B cell (primary cell): ENCODE data around the gene ZNRF2. TPM values are rescaled to one million over a fixed set of nuclear protein-coding genes. Genes with fewer than 3 reads are reported as not detected.

Experiments used
- ATAC-seq: fragments of 200-7000 bp; cut with Tn5 transposase; one replicate; pipeline ENCODE4 v1.10.0; 2021; ENCODE audit warnings: low read depth, mild to moderate bottlenecking, moderate number of reproducible peaks, moderate library complexity
- CTCF ChIA-PET: fragments of 350-600 bp; sonication (Branson Sonifier 250); formaldehyde crosslinking; loops from one replicate; lab custom pipeline; 2021; ENCODE audit warnings: antibody characterized with exemption, inconsistent platforms; lab: Charles Lee
- POLR2A ChIA-PET: fragments of 350-600 bp; sonication (Branson Sonifier 250); formaldehyde crosslinking; loops from one replicate; lab custom pipeline; 2021; ENCODE audit warnings: antibody characterized with exemption; lab: Charles Lee
- DNase-seq: peaks from one replicate; pipeline ENCODE4 v3.0.0; 2013
- H2AFZ ChIP-seq: 2 replicates; pipeline ENCODE4 v1.6.1; 2012; ENCODE audit warnings: mild to moderate bottlenecking, low read depth, low read length; ENCODE audit not compliant: insufficient read depth, poor library complexity, severe bottlenecking
- H3K27ac ChIP-seq, 2 donors: 1 replicate in 1 of 2; 2 replicates in 1 of 2; pipeline ENCODE4 v1.5.1; 2012 to 2013; ENCODE audit warnings: low read length in 2 of 2, mild to moderate bottlenecking in 2 of 2, moderate library complexity in 1 of 2
- H3K27me3 ChIP-seq, 4 experiments: fragments of 200-600 bp in 1 of 4; sonication (generic) in 1 of 4; replicated peaks in 1 of 4; 1 replicate in 2 of 4; 2 replicates in 2 of 4; pipeline versions ENCODE4 v1.6.1 to v1.7.0; 2013 to 2016; ENCODE audit warnings: low read length in 3 of 4, mild to moderate bottlenecking in 2 of 4, mixed read lengths in 1 of 4, moderate library complexity in 1 of 4; ENCODE audit not compliant: insufficient read depth in 4 of 4, control insufficient read depth in 3 of 4; ENCODE audit errors: control extremely low read depth in 1 of 4
- H3K36me3 ChIP-seq, 2 experiments: replicated peaks in 1 of 2; 1 replicate in 1 of 2; 2 replicates in 1 of 2; pipeline versions ENCODE4 v1.6.1 to v1.7.1; 2013; ENCODE audit warnings: low read length in 1 of 2; ENCODE audit not compliant: insufficient read depth in 2 of 2, control insufficient read depth in 1 of 2; ENCODE audit errors: control extremely low read depth in 1 of 2, extremely low read depth in 1 of 2
- H3K4me1 ChIP-seq, 2 donors: fragments of 200-600 bp in 1 of 2; sonication (generic) in 1 of 2; 1 replicate in 1 of 2; 2 replicates in 1 of 2; pipeline versions ENCODE4 v1.5.1 to v1.6.1; 2013 to 2017; ENCODE audit warnings: low read length in 2 of 2; ENCODE audit not compliant: control insufficient read depth in 2 of 2, insufficient read depth in 2 of 2
- H3K4me2 ChIP-seq: replicated peaks from 2 replicates; pipeline ENCODE3; 2012; ENCODE audit warnings: mild to moderate bottlenecking, low read depth, low read length; ENCODE audit not compliant: poor library complexity, severe bottlenecking
- H3K4me3 ChIP-seq, 5 experiments: fragments of 200-600 bp in 1 of 5; sonication (generic) in 1 of 5; 1 replicate in 3 of 5; 2 replicates in 2 of 5; pipeline versions ENCODE4 v1.5.1 to v1.7.0; 2011 to 2016; ENCODE audit warnings: low read length in 4 of 5, mild to moderate bottlenecking in 4 of 5, low read depth in 2 of 5, control low read depth in 1 of 5, moderate library complexity in 1 of 5; ENCODE audit not compliant: insufficient read depth in 1 of 5; ENCODE audit errors: control extremely low read depth in 1 of 5, extremely low read depth in 1 of 5
- H3K79me2 ChIP-seq: fragments of 200-600 bp; sonication (generic); one replicate; pipeline ENCODE4 v1.6.0; 2016; ENCODE audit warnings: low read length; ENCODE audit not compliant: control insufficient read depth, insufficient read depth
- H3K9ac ChIP-seq: fragments of 200-600 bp; sonication (generic); 2 replicates; pipeline ENCODE4 v1.6.1; 2017; ENCODE audit warnings: mild to moderate bottlenecking, low read length, moderate library complexity
- H3K9me3 ChIP-seq, 3 donors: one replicate each; pipeline versions ENCODE4 v1.6.1 to v1.7.1; 2013; ENCODE audit warnings: low read length in 2 of 3; ENCODE audit not compliant: control insufficient read depth in 2 of 3, insufficient read depth in 1 of 3; ENCODE audit errors: control extremely low read depth in 1 of 3
- H4K20me1 ChIP-seq: 2 replicates; pipeline ENCODE4 v1.6.0; 2012; ENCODE audit warnings: mild to moderate bottlenecking, low read length; ENCODE audit not compliant: insufficient read depth, control insufficient read depth, poor library complexity, severe bottlenecking
- H3K27ac Mint-ChIP-seq: one replicate; pipeline ENCODE4 v1.8.0; 2021; ENCODE audit warnings: mixed read lengths
- H3K27me3 Mint-ChIP-seq: one replicate; pipeline ENCODE4 v1.8.0; 2021; ENCODE audit warnings: mixed read lengths
- H3K4me1 Mint-ChIP-seq: one replicate; pipeline ENCODE4 v1.8.0; 2021; ENCODE audit warnings: mixed read lengths
- H3K4me3 Mint-ChIP-seq: one replicate; pipeline ENCODE4 v1.8.0; 2021; ENCODE audit warnings: mixed read lengths
- H3K9me3 Mint-ChIP-seq: one replicate; pipeline ENCODE4 v1.8.0; 2022; ENCODE audit warnings: mixed read lengths; ENCODE audit not compliant: insufficient read depth
- CTCF ChIP-seq: fragments of 200-600 bp; IDR thresholded peaks from one replicate; pipeline ENCODE4 v1.8.0; 2022; ENCODE audit warnings: antibody characterized with exemption, mild to moderate bottlenecking
- EZH2 ChIP-seq: IDR thresholded peaks from 2 replicates; pipeline ENCODE4 v1.6.1; 2012; ENCODE audit warnings: borderline replicate concordance, low read depth, mild to moderate bottlenecking, moderate library complexity, low read length; ENCODE audit not compliant: insufficient read depth, poor library complexity, severe bottlenecking
- WGBS: methylation state at CpG from one replicate; pipeline ENCODE4 v1.1.5; 2013; ENCODE audit warnings: missing lambda C conversion rate; ENCODE audit not compliant: insufficient coverage; 5-methylcytosine and 5-hydroxymethylcytosine counted together
- intact Hi-C: fragments of 100-400 bp; cut with micrococcal nuclease; formaldehyde crosslinking; loops from one replicate; pipeline ENCODE4 v1.10.0; 2022
- polyA plus RNA-seq: library from polyadenylated mRNA; depleted of rRNA; stranded (reverse); fragments of >200 nt; gene quantifications from 2 replicates; pipeline ENCODE4 v1.2.3, GENCODE V29; 2012
- total RNA-seq, 2 donors: library from RNA; stranded (reverse); fragments of 120-200 nt in 1 of 2; gene quantifications; 1 replicate in 1 of 2; 2 replicates in 1 of 2; pipeline versions ENCODE4 v1.2.3 to v1.2.4, GENCODE V29; 2013 to 2022

The ZNRF2 gene
- total and polyA plus RNA-seq, 2 donors (not counting 1 experiment from before 2014, with no cell fraction given) = 6.4 to 32.0 TPM

GRCh38 chr7:30303312-30304039 lies 19.1 kb downstream of the ZNRF2 start:
- ATAC-seq (no peak), DNase-seq (no peak)
- H3K36me3 ChIP-seq = no peaks in the 10 kb centered on the region
- CTCF ChIA-PET = no interaction called here
- H3K27me3 ChIP-seq = no peaks in the 10 kb centered on the region
- H3K9me3 ChIP-seq = peaks cover 0 to 7% (median 2%) of the 10 kb centered on the region in 3 donors
- Mint-ChIP-seq H3K27me3 (no peaks in the 10 kb centered on the region), H3K4me1 (peaks cover 71% of the 10 kb centered on the region), H3K9me3 (no peaks in the 10 kb centered on the region), H3K4me3 (no peak overlapping the region), H3K27ac (no peak overlapping the region)
- TF ChIP-seq EZH2 (no peak), CTCF (no peak)
- POLR2A ChIA-PET = no interaction called here
- H4K20me1 ChIP-seq = peaks cover 77% of the 10 kb centered on the region
- no CpG with 5 or more reads among the region's 1 CpG for WGBS
- no peak overlapping the region for H3K27ac ChIP-seq
- H3K79me2 ChIP-seq = peaks cover 100% of the 10 kb centered on the region
- H3K9ac ChIP-seq = no peak overlapping the region
- intact Hi-C loops = no loop called here
- no peak overlapping the region for H3K4me3 ChIP-seq
- peaks cover 39% of the 10 kb centered on the region in 2 donors for H3K4me1 ChIP-seq
- H3K4me2 ChIP-seq = no peak overlapping the region
- no peak overlapping the region for H2AFZ ChIP-seq

GRCh38 chr7:30304177-30304884 lies 19.9 kb downstream of the ZNRF2 start:
- no peak overlapping the region for H3K4me2 ChIP-seq
- peaks cover 39 to 42% of the 10 kb centered on the region in 2 donors for H3K4me1 ChIP-seq
- H3K4me3 Mint-ChIP-seq = peak overlapping the region; percentile 32

More at GRCh38 chr7:30304177-30304884, 19.9 kb downstream of the ZNRF2 start:
- no peak overlapping the region for H3K4me3 ChIP-seq
- H3K79me2 ChIP-seq = peaks cover 99% of the 10 kb centered on the region
- ChIA-PET POLR2A (no interaction called here), CTCF (no interaction called here)
- no peak overlapping the region for H3K27ac Mint-ChIP-seq
- H3K27me3 ChIP-seq = no peaks in the 10 kb centered on the region
- H3K4me1 Mint-ChIP-seq = peaks cover 69% of the 10 kb centered on the region
- ATAC-seq (no peak), DNase-seq (no peak)
- intact Hi-C loops = no loop called here
- H3K36me3 ChIP-seq = no peaks in the 10 kb centered on the region
- H3K27me3 Mint-ChIP-seq = no peaks in the 10 kb centered on the region
- no peak overlapping the region for H2AFZ ChIP-seq
- no peaks in the 10 kb centered on the region for H3K9me3 Mint-ChIP-seq
- peaks cover 0 to 7% (median 2%) of the 10 kb centered on the region in 3 donors for H3K9me3 ChIP-seq
- peaks cover 76% of the 10 kb centered on the region for H4K20me1 ChIP-seq
- no peak overlapping the region for H3K9ac ChIP-seq
- no CpG with 5 or more reads among the region's 1 CpG for WGBS
- TF ChIP-seq EZH2 (no peak), CTCF (no peak)
- no peak overlapping the region for H3K27ac ChIP-seq
